Neuron (in vitro differentiated cells): ENCODE data around the gene KLF17.

ENCODE experiments used
- H2AFZ ChIP-seq: one replicate; pipeline ENCODE4 v1.6.1; 2013; ENCODE audit warnings: low read depth, mild to moderate bottlenecking, inconsistent platforms, low read length, moderate library complexity
- H3K27me3 ChIP-seq: one replicate; pipeline ENCODE4 v1.6.1; 2013; ENCODE audit warnings: low read length; ENCODE audit not compliant: insufficient read depth
- H3K36me3 ChIP-seq: one replicate; pipeline ENCODE4 v1.6.1; 2013; ENCODE audit warnings: low read length; ENCODE audit not compliant: insufficient read depth
- H3K4me1 ChIP-seq: one replicate; pipeline ENCODE4 v1.6.1; 2013; ENCODE audit warnings: low read length; ENCODE audit not compliant: insufficient read depth
- H3K4me3 ChIP-seq: 2 replicates; pipeline ENCODE4 v1.5.1; 2013; ENCODE audit warnings: mild to moderate bottlenecking, low read length, moderate library complexity
- H3K9me3 ChIP-seq: one replicate; pipeline ENCODE4 v1.6.1; 2013; ENCODE audit warnings: low read length

The KLF17 gene

GRCh38 chr1:44144962-44145756, 26.5 kb downstream of the KLF17 start:
- no peak overlapping the region for H2AFZ ChIP-seq
- H3K27me3 ChIP-seq = no peaks in the 10 kb centered on the region
- no peaks in the 10 kb centered on the region for H3K4me1 ChIP-seq
- H3K9me3 ChIP-seq = peaks cover 2% of the 10 kb centered on the region
- H3K36me3 ChIP-seq = no peaks in the 10 kb centered on the region
- H3K4me3 ChIP-seq = no peak overlapping the region

- H2AFZ ChIP-seq = no peak overlapping the region
- H3K36me3 ChIP-seq = no peaks in the 10 kb centered on the region
- peaks cover 2% of the 10 kb centered on the region for H3K9me3 ChIP-seq
- H3K4me1 ChIP-seq = no peaks in the 10 kb centered on the region
- H3K4me3 ChIP-seq = no peak overlapping the region
- no peaks in the 10 kb centered on the region for H3K27me3 ChIP-seq
These were observed 28.1 kb downstream of the KLF17 start for GRCh38 chr1:44146536-44147361.

DNA sequence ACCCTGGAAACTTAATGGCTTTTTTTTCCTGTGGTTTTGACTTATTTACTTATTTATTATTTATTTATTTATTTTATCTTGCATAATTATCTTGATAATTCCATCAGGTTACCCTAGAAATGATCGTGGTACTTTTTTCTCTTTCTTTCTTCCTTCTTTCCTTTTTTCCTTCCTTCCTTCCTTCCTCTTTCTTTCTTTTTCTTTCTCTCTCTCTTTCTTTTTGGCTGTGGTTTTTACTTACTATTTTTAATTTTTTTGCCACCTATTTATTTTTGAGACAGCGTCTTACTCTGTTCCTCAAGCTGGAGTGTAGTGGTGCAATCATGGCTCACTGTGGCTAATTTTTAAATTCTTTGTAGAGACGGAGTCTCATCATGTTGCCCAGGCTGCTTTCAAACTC, 29.0 kb downstream of the KLF17 start:
- no peak overlapping the region for H3K4me3 ChIP-seq
- no peaks in the 10 kb centered on the region for H3K4me1 ChIP-seq
- no peaks in the 10 kb centered on the region for H3K36me3 ChIP-seq
- H3K9me3 ChIP-seq = peaks cover 2% of the 10 kb centered on the region
- H3K27me3 ChIP-seq = no peaks in the 10 kb centered on the region
- H2AFZ ChIP-seq = no peak overlapping the region

- Histone ChIP-seq H3K36me3 (no peaks in the 10 kb centered on the region), H3K4me3 (no peak overlapping the region), H3K9me3 (no peaks in the 10 kb centered on the region), H3K4me1 (no peaks in the 10 kb centered on the region), H2AFZ (no peak overlapping the region), H3K27me3 (no peaks in the 10 kb centered on the region)
These were observed 32.7 kb downstream of the KLF17 start for GRCh38 chr1:44151332-44151731.

DNA sequence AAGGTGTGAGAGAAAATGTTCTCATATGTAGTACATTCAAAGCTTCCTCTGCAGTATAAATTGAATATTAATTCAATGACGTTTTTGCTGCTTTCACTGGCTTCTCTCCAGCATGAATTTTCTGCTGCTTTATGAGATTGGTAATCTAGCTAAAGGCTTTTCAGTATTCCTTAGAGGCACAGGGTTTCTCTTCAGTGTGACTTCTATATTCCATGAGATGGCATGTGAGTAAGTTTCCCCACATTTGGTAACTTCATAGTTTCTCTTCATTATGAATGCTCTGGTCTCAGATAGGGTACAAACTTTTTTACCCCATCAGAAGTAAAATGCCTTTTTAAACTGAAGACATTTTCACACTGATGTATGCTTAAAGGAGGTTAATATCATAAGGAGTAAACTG, 33.2 kb downstream of the KLF17 start:
- Histone ChIP-seq H2AFZ (no peak overlapping the region), H3K9me3 (no peaks in the 10 kb centered on the region), H3K27me3 (no peaks in the 10 kb centered on the region), H3K36me3 (no peaks in the 10 kb centered on the region), H3K4me3 (no peak overlapping the region), H3K4me1 (no peaks in the 10 kb centered on the region)

DNA sequence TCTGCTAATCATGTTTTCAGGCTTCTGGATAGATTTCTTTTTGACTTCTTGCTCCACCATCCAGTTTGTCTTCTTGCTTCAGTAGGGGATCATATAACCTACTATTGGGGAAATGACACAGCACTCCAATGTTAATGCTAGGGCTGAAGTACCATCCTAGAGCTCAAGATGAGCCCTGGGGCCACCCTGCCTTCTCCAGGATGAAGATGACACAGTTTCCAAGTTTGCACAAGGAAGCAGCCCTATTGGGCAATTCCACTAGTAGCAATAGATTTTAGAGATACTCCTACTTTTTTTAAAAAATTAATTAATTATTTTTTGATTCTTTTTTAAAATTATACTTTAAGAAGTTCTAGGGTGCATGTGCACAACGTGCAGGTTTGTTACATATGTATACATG, 34.1 kb downstream of the KLF17 start:
- Histone ChIP-seq H3K27me3 (no peaks in the 10 kb centered on the region), H2AFZ (no peak overlapping the region), H3K4me1 (no peaks in the 10 kb centered on the region), H3K36me3 (no peaks in the 10 kb centered on the region), H3K9me3 (no peaks in the 10 kb centered on the region), H3K4me3 (no peak overlapping the region)

DNA sequence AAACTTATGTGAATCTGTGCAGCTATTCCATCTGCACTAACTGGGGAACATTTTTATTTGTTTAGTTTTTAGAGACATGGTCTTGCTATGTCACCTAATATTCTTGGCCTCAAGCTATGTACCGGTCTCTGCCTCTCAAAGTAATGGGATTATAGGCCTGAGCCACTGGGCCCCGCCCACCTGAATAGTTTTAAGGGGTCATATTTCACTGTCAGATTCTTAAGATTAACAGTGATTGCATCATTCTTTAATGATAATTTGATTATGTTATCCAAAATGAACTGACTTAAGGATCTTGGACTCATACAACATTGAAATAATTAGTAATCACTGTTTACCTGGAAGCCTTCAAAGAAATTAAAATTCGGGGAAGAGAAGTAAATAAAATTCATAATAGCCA, 35.4 kb downstream of the KLF17 start:
- no peak overlapping the region for H3K4me3 ChIP-seq
- no peaks in the 10 kb centered on the region for H3K36me3 ChIP-seq
- no peaks in the 10 kb centered on the region for H3K4me1 ChIP-seq
- no peaks in the 10 kb centered on the region for H3K27me3 ChIP-seq
- no peak overlapping the region for H2AFZ ChIP-seq
- H3K9me3 ChIP-seq = no peaks in the 10 kb centered on the region

DNA sequence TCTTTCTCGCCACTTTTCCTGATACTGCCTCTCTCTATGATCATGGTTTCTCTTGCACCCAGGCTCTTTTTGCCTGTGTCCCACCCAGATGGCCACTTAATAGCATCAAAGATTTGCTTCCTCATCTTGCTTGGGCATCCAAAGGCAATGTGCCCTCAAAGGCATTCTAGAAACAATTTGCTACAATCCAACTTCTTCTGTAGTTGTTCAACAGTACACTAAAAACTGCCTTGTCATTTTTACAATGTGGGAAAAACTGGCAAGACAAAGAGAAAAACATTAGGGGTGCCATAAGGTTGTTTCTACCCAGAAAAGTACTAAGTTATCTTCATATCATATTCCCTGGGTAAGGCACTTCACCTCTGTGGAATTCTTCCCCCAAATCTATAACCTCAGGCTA, 39.3 kb downstream of the KLF17 start:
- H3K9me3 ChIP-seq = peaks cover 2% of the 10 kb centered on the region
- no peaks in the 10 kb centered on the region for H3K4me1 ChIP-seq
- H3K36me3 ChIP-seq = no peaks in the 10 kb centered on the region
- no peaks in the 10 kb centered on the region for H3K27me3 ChIP-seq
- H2AFZ ChIP-seq = no peak overlapping the region
- H3K4me3 ChIP-seq = no peak overlapping the region

GRCh38 chr1:44158871-44159270, 40.2 kb downstream of the KLF17 start:
- H3K36me3 ChIP-seq = no peaks in the 10 kb centered on the region

GRCh38 chr1:44161546-44161945, 42.9 kb downstream of the KLF17 start:
- no peaks in the 10 kb centered on the region for H3K36me3 ChIP-seq
- H3K9me3 ChIP-seq = peaks cover 2% of the 10 kb centered on the region
- no peaks in the 10 kb centered on the region for H3K4me1 ChIP-seq
- H3K27me3 ChIP-seq = no peaks in the 10 kb centered on the region
- H2AFZ ChIP-seq = no peak overlapping the region
- H3K4me3 ChIP-seq = no peak overlapping the region

More at GRCh38 chr1:44158871-44159270, 40.2 kb downstream of the KLF17 start:
- no peak overlapping the region for H2AFZ ChIP-seq
- H3K9me3 ChIP-seq = peaks cover 2% of the 10 kb centered on the region
- H3K4me1 ChIP-seq = no peaks in the 10 kb centered on the region
- H3K4me3 ChIP-seq = no peak overlapping the region
- H3K27me3 ChIP-seq = no peaks in the 10 kb centered on the region

- Histone ChIP-seq H3K4me1 (peaks cover 16% of the 10 kb centered on the region), H3K4me3 (no peak overlapping the region), H3K36me3 (no peaks in the 10 kb centered on the region), H2AFZ (no peak overlapping the region), H3K27me3 (no peaks in the 10 kb centered on the region), H3K9me3 (peaks cover 5% of the 10 kb centered on the region)
These were observed 50.0 kb downstream of the KLF17 start for GRCh38 chr1:44168520-44169098.

GRCh38 chr1:44170281-44170823, 51.7 kb downstream of the KLF17 start:
- Histone ChIP-seq H3K9me3 (peaks cover 5% of the 10 kb centered on the region), H3K27me3 (no peaks in the 10 kb centered on the region), H2AFZ (no peak overlapping the region), H3K36me3 (no peaks in the 10 kb centered on the region), H3K4me1 (peaks cover 16% of the 10 kb centered on the region), H3K4me3 (no peak overlapping the region)

GRCh38 chr1:44174630-44175029, 56.0 kb downstream of the KLF17 start:
- no peak overlapping the region for H2AFZ ChIP-seq
- no peak overlapping the region for H3K4me3 ChIP-seq
- H3K36me3 ChIP-seq = no peaks in the 10 kb centered on the region
- H3K27me3 ChIP-seq = no peaks in the 10 kb centered on the region
- peaks cover 3% of the 10 kb centered on the region for H3K9me3 ChIP-seq
- H3K4me1 ChIP-seq = peaks cover 14% of the 10 kb centered on the region
